ENCODE results near the gene CEP72.

CEP72 gene

DNA sequence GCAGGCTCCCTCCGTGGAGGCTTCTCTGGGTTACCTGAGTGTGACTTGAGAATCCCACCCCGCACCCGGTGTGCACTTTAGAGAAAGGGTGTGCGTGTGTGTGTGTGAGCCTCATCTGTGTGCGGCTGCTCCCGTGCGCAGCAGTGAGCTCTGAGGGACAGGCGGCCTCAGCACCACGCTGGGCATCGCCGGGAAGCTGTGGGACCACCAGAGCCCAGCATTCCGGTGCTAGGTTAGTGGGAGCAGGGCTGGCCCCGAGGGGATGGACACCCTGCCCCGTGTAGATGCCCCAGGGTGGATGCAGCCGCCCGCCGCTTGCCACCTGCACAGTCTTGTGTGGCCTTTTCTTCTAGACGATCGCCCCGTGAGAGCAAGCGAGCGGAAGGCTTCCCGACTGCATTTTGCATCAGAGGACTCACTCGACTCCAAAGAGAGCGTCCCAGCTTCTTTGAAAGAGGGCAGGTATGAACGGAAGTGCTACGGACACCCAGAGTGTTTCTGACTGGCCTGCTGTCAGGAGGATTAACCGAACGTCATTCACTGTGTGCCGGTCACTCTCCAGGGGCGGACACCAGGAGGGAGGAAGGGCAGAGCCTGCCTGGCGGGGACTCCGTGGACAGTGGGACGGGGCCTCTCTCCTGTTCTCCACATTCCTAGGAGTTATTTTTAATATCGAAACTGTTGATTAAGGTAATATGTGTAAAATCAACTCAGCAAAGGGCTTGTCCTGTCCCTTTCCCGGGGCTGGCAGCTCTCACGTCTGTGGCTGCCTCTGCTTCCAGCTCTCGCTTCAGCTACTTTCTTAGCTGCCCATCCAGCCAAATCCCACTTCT lies 12.2 kb downstream of the CEP72 start:
- ATAC-seq: no peak
- TF ChIP-seq ZC3H10 (CRISPR knock-in tag; IDR thresholded peaks at IDR 0.05): no peak
- TF ChIP-seq ZFP30 (CRISPR knock-in tag; IDR thresholded peaks at IDR 0.05): no peak
- TF ChIP-seq GLIS3 (CRISPR knock-in tag; IDR thresholded peaks at IDR 0.05): no peak
- TF ChIP-seq CSDC2 (CRISPR knock-in tag; IDR thresholded peaks at IDR 0.05): no peak
- TF ChIP-seq PATZ1 (CRISPR knock-in tag; IDR thresholded peaks at IDR 0.05; ENCODE audit: borderline replicate concordance): no peak
- TF ChIP-seq ZNF8 (CRISPR knock-in tag; IDR thresholded peaks at IDR 0.05): no peak
- no peak for TF ChIP-seq ARNTL (CRISPR knock-in tag; IDR thresholded peaks at IDR 0.05; ENCODE audit: borderline replicate concordance, low read depth)
- TF ChIP-seq ZNF70 (CRISPR knock-in tag; IDR thresholded peaks at IDR 0.05): no peak
- no peak for TF ChIP-seq ISL1 (CRISPR knock-in tag; IDR thresholded peaks at IDR 0.05)
- TF ChIP-seq PPARA (CRISPR knock-in tag; IDR thresholded peaks at IDR 0.05; ENCODE audit: borderline replicate concordance): no peak
- TF ChIP-seq TSHZ2 (CRISPR knock-in tag; IDR thresholded peaks at IDR 0.05): no peak
- TF ChIP-seq, protein P1, sequence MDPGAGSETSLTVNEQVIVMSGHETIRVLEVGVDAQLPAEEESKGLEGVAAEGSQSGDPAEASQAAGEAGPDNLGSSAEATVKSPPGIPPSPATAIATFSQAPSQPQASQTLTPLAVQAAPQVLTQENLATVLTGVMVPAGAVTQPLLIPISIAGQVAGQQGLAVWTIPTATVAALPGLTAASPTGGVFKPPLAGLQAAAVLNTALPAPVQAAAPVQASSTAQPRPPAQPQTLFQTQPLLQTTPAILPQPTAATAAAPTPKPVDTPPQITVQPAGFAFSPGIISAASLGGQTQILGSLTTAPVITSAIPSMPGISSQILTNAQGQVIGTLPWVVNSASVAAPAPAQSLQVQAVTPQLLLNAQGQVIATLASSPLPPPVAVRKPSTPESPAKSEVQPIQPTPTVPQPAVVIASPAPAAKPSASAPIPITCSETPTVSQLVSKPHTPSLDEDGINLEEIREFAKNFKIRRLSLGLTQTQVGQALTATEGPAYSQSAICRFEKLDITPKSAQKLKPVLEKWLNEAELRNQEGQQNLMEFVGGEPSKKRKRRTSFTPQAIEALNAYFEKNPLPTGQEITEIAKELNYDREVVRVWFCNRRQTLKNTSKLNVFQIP (CRISPR knock-in tag; IDR thresholded peaks at IDR 0.05; ENCODE audit: borderline replicate concordance, low read depth): no peak
- TF ChIP-seq RARB (CRISPR knock-in tag; IDR thresholded peaks at IDR 0.05): no peak
- TF ChIP-seq SNAI2 (CRISPR knock-in tag; IDR thresholded peaks at IDR 0.05): no peak
- no peak for TF ChIP-seq TOX (CRISPR knock-in tag; IDR thresholded peaks at IDR 0.05; ENCODE audit: borderline replicate concordance)
- no peak for TF ChIP-seq ZNF565 (CRISPR knock-in tag; conservative IDR thresholded peaks at IDR 0.05; ENCODE audit: low read depth)
- TF ChIP-seq OSR1 (CRISPR knock-in tag; IDR thresholded peaks at IDR 0.05): no peak
- no peak for TF ChIP-seq TCF4 (CRISPR knock-in tag; IDR thresholded peaks at IDR 0.05; ENCODE audit: borderline replicate concordance)
- no peak for TF ChIP-seq ESRRG (CRISPR knock-in tag; IDR thresholded peaks at IDR 0.05)

GRCh38 chr5:624951-625230 lies 12.8 kb downstream of the CEP72 start:
- ATAC-seq: no peak
- TF ChIP-seq TCF4 (CRISPR knock-in tag; IDR thresholded peaks at IDR 0.05; ENCODE audit: borderline replicate concordance) (no peak), ZFP30 (CRISPR knock-in tag; IDR thresholded peaks at IDR 0.05) (no peak), ESRRG (CRISPR knock-in tag; IDR thresholded peaks at IDR 0.05) (no peak), PATZ1 (CRISPR knock-in tag; IDR thresholded peaks at IDR 0.05; ENCODE audit: borderline replicate concordance) (no peak), ISL1 (CRISPR knock-in tag; IDR thresholded peaks at IDR 0.05) (no peak)

DNA sequence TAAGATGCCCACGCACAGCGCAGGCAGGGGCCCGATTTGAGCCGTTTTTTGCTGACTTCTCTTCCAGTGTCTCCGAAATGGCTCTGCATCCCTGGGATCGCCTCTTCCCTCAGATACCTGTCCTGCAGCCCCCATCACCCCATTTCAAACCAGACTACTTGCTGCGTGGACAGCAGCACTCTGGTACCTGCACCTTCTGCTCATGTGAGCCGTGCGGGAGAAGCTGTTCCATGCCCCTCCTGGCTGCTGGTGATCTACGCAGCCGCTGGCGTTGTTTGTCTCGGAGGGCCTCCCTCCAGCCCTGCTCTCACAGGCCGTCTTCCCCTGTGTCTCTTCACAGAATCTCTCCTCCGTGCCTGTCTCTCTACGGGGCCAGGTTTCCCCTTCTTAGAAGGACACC lies 13.4 kb downstream of the CEP72 start:
- TF ChIP-seq TSHZ2 (CRISPR knock-in tag; IDR thresholded peaks at IDR 0.05): no peak
- ATAC-seq: no peak

Measured in SK-N-SH treated with all-trans-retinoic acid at 6 μM for 48 hours (cell line).